ENCODE results near the gene IFIH1. TPM values are rescaled to one million over a fixed set of nuclear protein-coding genes. Genes with fewer than 3 reads are reported as not detected.

Gene IFIH1
- total RNA-seq, 2 experiments from 2014 or later: 37.3 to 37.6 TPM

DNA sequence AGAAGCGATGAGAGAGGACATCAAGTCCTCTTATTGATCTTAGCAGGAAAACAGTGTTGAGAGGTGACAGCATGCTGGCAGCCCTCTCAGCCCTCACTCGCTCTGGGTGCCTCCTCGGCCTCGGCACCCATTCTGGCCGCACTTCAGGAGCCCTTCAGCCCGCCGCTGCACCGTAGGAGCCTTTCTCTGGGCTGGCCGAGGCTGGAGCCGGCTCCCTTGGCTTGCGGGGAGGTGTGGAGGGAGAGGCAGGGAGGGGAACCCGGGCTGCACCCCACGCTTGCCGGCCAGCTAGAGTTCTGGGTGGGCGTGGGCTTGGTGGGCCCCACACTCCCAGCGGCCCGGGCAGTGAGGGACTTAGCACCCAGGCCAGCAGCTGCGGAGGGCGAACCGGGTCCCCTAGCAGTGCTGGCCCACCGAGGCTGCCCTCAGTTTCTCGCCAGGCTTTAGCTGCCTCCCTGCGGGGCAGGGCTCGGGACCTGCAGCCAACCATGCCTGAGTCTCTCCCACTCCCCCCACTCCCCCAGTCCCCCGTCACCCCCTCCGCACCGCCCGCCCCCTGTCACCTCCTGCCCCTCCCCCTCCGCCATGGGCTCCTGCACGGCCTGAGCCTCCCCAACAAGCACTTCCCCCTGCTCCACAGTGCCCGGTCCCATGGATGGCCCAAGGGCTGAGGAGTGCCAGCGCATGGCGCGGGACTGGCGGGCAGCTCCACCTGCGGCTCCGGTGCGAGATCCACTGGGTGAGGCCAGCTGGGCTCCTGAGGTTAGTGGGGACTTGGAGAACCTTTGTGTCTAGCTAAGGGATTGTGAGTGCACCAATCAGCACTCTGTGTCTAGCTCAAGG is 83.6 kb downstream of the IFIH1 start:
- peaks cover 32% of the 10 kb centered on the region for H3K27me3 Mint-ChIP-seq (ENCODE audit: low read depth)
- no peaks in the 10 kb centered on the region for H3K9me3 Mint-ChIP-seq (ENCODE audit: insufficient read depth)
- no peak overlapping the region for H3K4me3 Mint-ChIP-seq
- CTCF ChIA-PET: interaction anchor here (0.7 kb wide), 1 partner anchor 15 kb away, joined by 3 read pairs; no protein-coding TSS in a partner anchor
- H3K4me1 Mint-ChIP-seq (ENCODE audit: low read depth): no peaks in the 10 kb centered on the region
- no peaks in the 10 kb centered on the region for H3K36me3 Mint-ChIP-seq (ENCODE audit: low read depth)
- DNase-seq: no peak
- POLR2A ChIA-PET: no interaction called here
- no peak for ATAC-seq
- H3K27ac Mint-ChIP-seq: no peak overlapping the region

DNA sequence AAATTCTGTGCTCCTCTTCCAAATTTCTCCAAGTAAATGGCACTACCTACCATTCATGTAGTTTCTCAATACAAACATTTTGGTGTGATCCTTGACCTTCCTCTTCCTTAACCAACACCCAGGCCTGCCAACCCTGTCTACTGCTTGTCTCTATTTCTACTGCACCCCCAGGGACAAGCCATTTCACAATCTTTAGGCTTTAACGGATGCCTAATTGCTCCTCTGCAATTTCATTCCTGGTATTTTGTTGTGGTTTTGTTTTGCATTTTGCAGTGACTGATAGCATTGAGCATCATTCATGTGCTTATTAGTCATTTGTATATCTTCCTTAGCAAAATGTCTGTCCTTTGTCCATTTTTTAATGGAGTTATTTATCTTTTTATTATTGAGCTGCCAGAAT is 85.3 kb downstream of the IFIH1 start:
- Mint-ChIP-seq H3K36me3 (ENCODE audit: low read depth) (no peaks in the 10 kb centered on the region), H3K27ac (no peak overlapping the region), H3K4me3 (no peak overlapping the region), H3K27me3 (ENCODE audit: low read depth) (peaks cover 30% of the 10 kb centered on the region), H3K9me3 (ENCODE audit: insufficient read depth) (no peaks in the 10 kb centered on the region), H3K4me1 (ENCODE audit: low read depth) (no peaks in the 10 kb centered on the region)
- ChIA-PET CTCF (interaction anchor here (5.7 kb wide), 1 partner anchor 13 kb away, joined by 54 read pairs; no protein-coding TSS in a partner anchor), POLR2A (no interaction called here)
- ATAC-seq (no peak), DNase-seq (no peak)

DNA sequence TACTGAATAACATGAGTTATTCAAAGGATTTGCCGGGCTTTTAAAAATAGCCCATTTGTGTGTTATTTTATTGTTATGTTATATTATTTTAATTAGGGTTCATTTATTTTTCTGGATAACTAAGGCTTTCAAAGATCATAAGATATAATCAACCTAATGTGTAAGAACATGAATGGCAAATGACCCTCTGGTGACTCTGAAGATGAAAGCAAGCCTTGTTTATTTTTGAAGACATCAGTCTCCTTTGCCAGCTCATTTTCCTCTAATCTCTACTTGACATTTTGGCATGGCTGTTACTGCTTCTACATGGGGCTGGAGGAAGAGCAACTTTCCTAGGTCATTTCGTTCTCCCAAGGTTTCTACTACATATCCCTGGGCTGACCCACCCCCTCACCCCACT is 85.8 kb downstream of the IFIH1 start:
- DNase-seq (no peak), ATAC-seq (no peak)
- Mint-ChIP-seq H3K36me3 (ENCODE audit: low read depth) (no peaks in the 10 kb centered on the region), H3K9me3 (ENCODE audit: insufficient read depth) (no peaks in the 10 kb centered on the region), H3K4me3 (no peak overlapping the region), H3K4me1 (ENCODE audit: low read depth) (no peaks in the 10 kb centered on the region), H3K27me3 (ENCODE audit: low read depth) (peaks cover 32% of the 10 kb centered on the region), H3K27ac (no peak overlapping the region)
- ChIA-PET CTCF (interaction anchor here (5.7 kb wide), 1 partner anchor 12 kb away, joined by 54 read pairs; no protein-coding TSS in a partner anchor), POLR2A (no interaction called here)

DNA sequence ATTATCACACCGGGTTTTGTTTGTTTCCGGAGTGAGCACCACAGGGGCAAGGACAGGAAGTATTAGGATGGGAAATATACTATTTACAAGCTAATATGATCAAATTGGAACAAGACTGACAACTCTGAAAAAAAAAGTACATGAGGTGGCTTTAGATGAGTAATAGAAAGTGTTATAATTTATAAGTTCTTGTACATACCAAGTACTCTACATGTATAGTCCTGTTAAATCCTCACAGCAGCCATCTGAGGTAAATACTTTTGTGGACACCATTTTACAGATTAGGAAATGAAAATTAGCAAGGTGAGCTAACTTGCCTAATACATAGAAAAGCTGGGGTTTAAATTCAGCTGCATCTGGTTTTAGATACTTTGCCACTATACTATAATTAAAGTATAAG is 86.5 kb downstream of the IFIH1 start:
- Mint-ChIP-seq H3K36me3 (ENCODE audit: low read depth) (no peaks in the 10 kb centered on the region), H3K27me3 (ENCODE audit: low read depth) (peaks cover 32% of the 10 kb centered on the region), H3K9me3 (ENCODE audit: insufficient read depth) (no peaks in the 10 kb centered on the region), H3K4me1 (ENCODE audit: low read depth) (no peaks in the 10 kb centered on the region), H3K4me3 (no peak overlapping the region), H3K27ac (no peak overlapping the region)
- DNase-seq (no peak), ATAC-seq (no peak)
- ChIA-PET POLR2A (no interaction called here), CTCF (interaction anchor here (1.4 to 5.7 kb wide), 2 partner anchors 12 to 67 kb away, joined by 3 to 54 read pairs; no protein-coding TSS in a partner anchor)

DNA sequence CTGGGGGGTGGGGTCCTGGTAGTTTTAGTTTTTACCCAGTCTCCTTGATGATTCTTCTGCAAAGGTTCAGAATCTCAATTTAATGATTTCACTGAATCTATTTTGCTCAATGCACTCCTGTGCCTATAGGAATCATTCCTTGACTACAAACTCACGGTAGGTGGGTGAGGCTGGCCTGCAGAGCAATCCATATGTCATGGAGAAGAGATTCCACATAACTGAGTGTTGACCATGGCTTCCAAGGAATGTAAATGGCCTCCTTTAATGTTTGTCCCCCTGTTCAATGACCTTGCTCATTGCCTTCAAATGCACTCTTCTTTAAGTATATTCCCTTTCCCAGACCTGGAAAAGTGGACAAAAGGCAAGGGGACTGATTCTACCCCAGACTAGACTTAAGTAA is 87.7 kb downstream of the IFIH1 start:
- ATAC-seq: no peak
- ChIA-PET CTCF (interaction anchor here (0.9 to 5.7 kb wide), 4 partner anchors 10 to 69 kb away, joined by 3 to 54 read pairs (median 14); no protein-coding TSS in a partner anchor), POLR2A (no interaction called here)
- no peak overlapping the region for H3K4me3 Mint-ChIP-seq
- H3K36me3 Mint-ChIP-seq (ENCODE audit: low read depth): no peaks in the 10 kb centered on the region
- no peak for DNase-seq
- no peaks in the 10 kb centered on the region for H3K4me1 Mint-ChIP-seq (ENCODE audit: low read depth)
- H3K9me3 Mint-ChIP-seq (ENCODE audit: insufficient read depth): no peaks in the 10 kb centered on the region
- peaks cover 33% of the 10 kb centered on the region for H3K27me3 Mint-ChIP-seq (ENCODE audit: low read depth)
- H3K27ac Mint-ChIP-seq: no peak overlapping the region

DNA sequence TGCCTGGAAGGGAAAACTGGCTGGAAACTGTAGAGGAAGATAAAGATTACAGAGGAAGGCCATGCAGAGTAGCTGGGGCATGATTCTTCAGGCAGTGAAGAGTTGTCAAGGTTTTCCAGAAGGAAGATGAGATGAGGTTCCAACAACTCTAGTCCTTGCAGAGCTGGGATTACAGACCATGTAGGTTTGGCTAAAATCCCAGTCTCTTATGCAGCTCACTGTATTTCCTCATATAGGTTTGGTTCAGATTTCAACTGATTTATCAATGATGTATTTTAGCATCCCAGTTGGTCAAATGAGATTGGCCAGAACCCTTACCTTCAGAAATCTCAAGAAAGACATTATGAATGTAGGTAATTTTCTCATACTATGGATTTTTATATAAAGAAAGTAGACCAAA is 91.6 kb downstream of the IFIH1 start:
- POLR2A ChIA-PET: no interaction called here

DNA sequence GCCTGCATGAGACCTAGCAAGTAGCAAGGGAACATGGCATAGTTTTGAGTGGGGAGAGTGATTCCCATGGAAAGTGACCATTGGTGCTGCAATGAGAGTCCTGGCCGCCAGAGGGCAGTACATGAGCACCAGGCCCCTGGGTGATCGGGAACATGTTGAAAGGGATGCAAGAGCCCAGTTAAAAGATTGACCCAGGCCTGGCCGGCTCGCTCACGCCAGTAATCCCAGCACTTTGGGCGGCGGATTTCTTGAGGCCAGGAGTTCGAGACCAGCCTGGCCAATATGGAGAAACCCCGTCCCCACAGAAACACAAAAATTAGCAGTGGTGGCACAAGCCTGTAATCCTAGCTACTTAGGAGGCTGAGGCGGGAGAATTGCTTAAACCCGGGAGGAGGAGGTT is 97.4 kb downstream of the IFIH1 start:
- CTCF ChIA-PET: interaction anchor here (0.6 to 4.3 kb wide), 43 partner anchors 9 to 634 kb away, joined by 3 to 253 read pairs (median 6); partner anchors contain the start of genes FAP, GCG and IFIH1
- peaks cover 4% of the 10 kb centered on the region for H3K4me1 Mint-ChIP-seq (ENCODE audit: low read depth)
- POLR2A ChIA-PET: interaction anchor here (1.4 kb wide), 1 partner anchor 77 kb away, joined by 5 read pairs; no protein-coding TSS in a partner anchor
- ATAC-seq (peak; percentile 60), DNase-seq (peak; percentile 72)
- no peaks in the 10 kb centered on the region for H3K9me3 Mint-ChIP-seq (ENCODE audit: insufficient read depth)
- no peak overlapping the region for H3K4me3 Mint-ChIP-seq
- no peak overlapping the region for H3K27ac Mint-ChIP-seq
- peaks cover 34% of the 10 kb centered on the region for H3K27me3 Mint-ChIP-seq (ENCODE audit: low read depth)
- H3K36me3 Mint-ChIP-seq (ENCODE audit: low read depth): no peaks in the 10 kb centered on the region

More for the DNA sequence above, 91.6 kb downstream of the IFIH1 start:
- no peaks in the 10 kb centered on the region for H3K36me3 Mint-ChIP-seq (ENCODE audit: low read depth)
- H3K9me3 Mint-ChIP-seq (ENCODE audit: insufficient read depth): no peaks in the 10 kb centered on the region
- no peak overlapping the region for H3K27ac Mint-ChIP-seq
- H3K4me1 Mint-ChIP-seq (ENCODE audit: low read depth): no peaks in the 10 kb centered on the region
- CTCF ChIA-PET: interaction anchor here (1.0 to 4.8 kb wide), 2 partner anchors 69 to 73 kb away, joined by 3 to 23 read pairs; no protein-coding TSS in a partner anchor
- H3K27me3 Mint-ChIP-seq (ENCODE audit: low read depth): peaks cover 39% of the 10 kb centered on the region
- no peak overlapping the region for H3K4me3 Mint-ChIP-seq
- no peak for DNase-seq
- ATAC-seq: no peak

DNA sequence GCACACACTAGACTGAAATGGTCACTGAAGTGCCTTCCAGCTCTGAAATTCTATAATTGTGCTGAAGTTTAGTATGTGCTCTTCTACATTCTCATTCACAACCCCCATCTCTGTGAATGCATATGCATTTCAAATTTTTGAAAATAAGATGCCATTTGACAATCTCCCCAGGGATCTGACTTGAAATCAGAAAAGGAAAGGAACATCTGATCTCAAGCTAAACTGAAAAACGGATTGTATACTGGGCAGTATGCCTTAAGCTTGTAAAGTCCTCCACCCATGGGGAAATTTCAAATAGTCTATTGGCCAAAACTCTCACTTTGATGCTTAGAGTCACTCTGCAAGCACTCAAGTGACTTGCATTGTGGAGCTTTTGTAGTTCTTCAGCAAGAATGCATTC is 98.1 kb downstream of the IFIH1 start:
- ATAC-seq: no peak
- H3K27me3 Mint-ChIP-seq (ENCODE audit: low read depth): peaks cover 34% of the 10 kb centered on the region

DNA sequence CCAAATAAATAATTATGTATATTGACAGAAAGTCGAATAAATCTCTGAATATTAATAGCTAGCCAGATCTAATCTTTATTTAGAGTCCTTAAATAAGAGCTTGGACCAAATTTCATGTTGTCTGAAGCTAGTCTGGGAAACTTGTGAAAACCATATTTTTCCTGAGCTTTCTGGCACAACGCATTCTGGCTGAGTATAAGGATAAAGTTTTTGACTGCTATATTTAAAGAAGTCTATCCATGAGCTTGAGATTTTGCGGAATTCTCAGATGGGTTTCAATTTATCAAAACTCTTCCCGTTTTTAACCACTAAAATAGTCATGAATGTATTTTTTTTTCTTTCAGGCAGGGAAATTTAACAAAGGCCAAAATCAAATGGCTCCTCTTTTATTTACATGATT is 99.1 kb downstream of the IFIH1 start:
- DNase-seq (no peak), ATAC-seq (no peak)
- no peaks in the 10 kb centered on the region for H3K9me3 Mint-ChIP-seq (ENCODE audit: insufficient read depth)
- peaks cover 4% of the 10 kb centered on the region for H3K4me1 Mint-ChIP-seq (ENCODE audit: low read depth)
- ChIA-PET CTCF (interaction anchor here (0.8 to 4.3 kb wide), 14 partner anchors 12 to 115 kb away, joined by 3 to 253 read pairs (median 18); partner anchors contain the start of gene FAP), POLR2A (no interaction called here)
- peaks cover 32% of the 10 kb centered on the region for H3K27me3 Mint-ChIP-seq (ENCODE audit: low read depth)
- H3K36me3 Mint-ChIP-seq (ENCODE audit: low read depth): no peaks in the 10 kb centered on the region
- H3K27ac Mint-ChIP-seq: no peak overlapping the region
- H3K4me3 Mint-ChIP-seq: no peak overlapping the region

More for the DNA sequence above, 98.1 kb downstream of the IFIH1 start:
- CTCF ChIA-PET: interaction anchor here (0.6 to 4.3 kb wide), 34 partner anchors 8 to 633 kb away, joined by 3 to 253 read pairs (median 10); partner anchors contain the start of genes FAP and IFIH1
- no peaks in the 10 kb centered on the region for H3K36me3 Mint-ChIP-seq (ENCODE audit: low read depth)
- DNase-seq: no peak
- no peak overlapping the region for H3K27ac Mint-ChIP-seq
- POLR2A ChIA-PET: interaction anchor here (1.4 kb wide), 1 partner anchor 78 kb away, joined by 5 read pairs; no protein-coding TSS in a partner anchor
- H3K4me3 Mint-ChIP-seq: no peak overlapping the region
- no peaks in the 10 kb centered on the region for H3K9me3 Mint-ChIP-seq (ENCODE audit: insufficient read depth)
- peaks cover 4% of the 10 kb centered on the region for H3K4me1 Mint-ChIP-seq (ENCODE audit: low read depth)

DNA sequence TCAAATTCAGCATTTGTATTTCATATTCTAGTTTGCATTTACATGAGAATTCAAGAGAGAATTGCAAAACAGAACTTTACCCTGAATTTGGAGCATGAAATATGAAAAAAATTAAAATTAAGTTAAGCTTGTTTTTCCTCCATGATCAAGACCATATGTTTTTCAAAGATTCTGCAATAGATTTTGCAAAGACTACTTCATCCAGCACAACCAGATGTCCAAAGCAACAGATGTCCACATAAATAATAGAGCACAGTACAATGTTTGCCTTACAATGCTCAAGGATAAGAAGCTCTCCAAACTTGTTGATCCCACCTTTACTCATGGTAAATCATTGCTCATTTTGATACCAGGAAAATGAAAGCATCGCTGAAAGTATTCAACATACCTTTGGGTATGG is 100.9 kb downstream of the IFIH1 start:
- Mint-ChIP-seq H3K27me3 (ENCODE audit: low read depth) (peaks cover 30% of the 10 kb centered on the region), H3K27ac (no peak overlapping the region), H3K36me3 (ENCODE audit: low read depth) (no peaks in the 10 kb centered on the region), H3K4me1 (ENCODE audit: low read depth) (peaks cover 4% of the 10 kb centered on the region), H3K4me3 (no peak overlapping the region), H3K9me3 (ENCODE audit: insufficient read depth) (no peaks in the 10 kb centered on the region)
- CTCF ChIA-PET: interaction anchor here (1.3 kb wide), 1 partner anchor 81 kb away, joined by 4 read pairs; no protein-coding TSS in a partner anchor
- POLR2A ChIA-PET: interaction anchor here (0.8 kb wide), 1 partner anchor 49 kb away, joined by 3 read pairs; no protein-coding TSS in a partner anchor
- ATAC-seq (no peak), DNase-seq (no peak)
